ENCODE measurements around the gene CNTNAP5.

The CNTNAP5 gene

GRCh38 chr2:124024561-124025170 lies 421 bp upstream of the CNTNAP5 start:
- TF ChIP-seq, protein P1, sequence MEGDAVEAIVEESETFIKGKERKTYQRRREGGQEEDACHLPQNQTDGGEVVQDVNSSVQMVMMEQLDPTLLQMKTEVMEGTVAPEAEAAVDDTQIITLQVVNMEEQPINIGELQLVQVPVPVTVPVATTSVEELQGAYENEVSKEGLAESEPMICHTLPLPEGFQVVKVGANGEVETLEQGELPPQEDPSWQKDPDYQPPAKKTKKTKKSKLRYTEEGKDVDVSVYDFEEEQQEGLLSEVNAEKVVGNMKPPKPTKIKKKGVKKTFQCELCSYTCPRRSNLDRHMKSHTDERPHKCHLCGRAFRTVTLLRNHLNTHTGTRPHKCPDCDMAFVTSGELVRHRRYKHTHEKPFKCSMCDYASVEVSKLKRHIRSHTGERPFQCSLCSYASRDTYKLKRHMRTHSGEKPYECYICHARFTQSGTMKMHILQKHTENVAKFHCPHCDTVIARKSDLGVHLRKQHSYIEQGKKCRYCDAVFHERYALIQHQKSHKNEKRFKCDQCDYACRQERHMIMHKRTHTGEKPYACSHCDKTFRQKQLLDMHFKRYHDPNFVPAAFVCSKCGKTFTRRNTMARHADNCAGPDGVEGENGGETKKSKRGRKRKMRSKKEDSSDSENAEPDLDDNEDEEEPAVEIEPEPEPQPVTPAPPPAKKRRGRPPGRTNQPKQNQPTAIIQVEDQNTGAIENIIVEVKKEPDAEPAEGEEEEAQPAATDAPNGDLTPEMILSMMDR (conservative IDR thresholded peaks at IDR 0.05; ENCODE audit: low read depth, low read length), result no peak
- DNase-seq (ENCODE audit: low read depth), result no peak
- no peak overlapping the region for H3K4me3 ChIP-seq (ENCODE audit: low read depth, low read length)

DNA sequence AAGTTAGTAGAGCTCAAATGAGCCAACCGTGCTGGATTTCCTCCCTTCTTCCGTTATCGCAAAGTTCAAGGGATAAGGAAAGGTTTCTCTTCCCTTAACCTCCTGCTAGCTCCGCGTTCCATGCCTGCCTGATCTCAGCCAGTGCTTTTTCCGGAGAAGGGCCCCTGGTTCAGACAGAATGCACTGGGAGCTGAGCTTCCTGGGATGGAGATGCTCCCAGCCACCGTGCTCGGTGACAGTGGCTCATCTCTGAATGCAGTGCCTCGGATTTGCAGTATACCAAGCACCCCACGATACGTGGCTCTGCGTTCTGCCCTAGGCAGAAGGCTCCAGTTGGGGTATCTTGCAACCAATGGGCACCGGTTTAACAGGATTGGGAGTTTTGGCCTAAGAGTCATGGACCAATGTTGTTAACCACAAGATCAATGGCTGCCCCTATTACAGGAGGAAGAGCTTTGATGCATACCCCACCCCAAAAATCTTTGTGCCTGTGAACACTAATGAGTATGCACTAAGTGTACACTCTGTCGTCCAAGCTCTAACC lies 876 bp downstream of the CNTNAP5 start:
- H3K4me3 ChIP-seq (ENCODE audit: low read depth, low read length), result no peak overlapping the region
- DNase-seq (ENCODE audit: low read depth), result no peak

DNA sequence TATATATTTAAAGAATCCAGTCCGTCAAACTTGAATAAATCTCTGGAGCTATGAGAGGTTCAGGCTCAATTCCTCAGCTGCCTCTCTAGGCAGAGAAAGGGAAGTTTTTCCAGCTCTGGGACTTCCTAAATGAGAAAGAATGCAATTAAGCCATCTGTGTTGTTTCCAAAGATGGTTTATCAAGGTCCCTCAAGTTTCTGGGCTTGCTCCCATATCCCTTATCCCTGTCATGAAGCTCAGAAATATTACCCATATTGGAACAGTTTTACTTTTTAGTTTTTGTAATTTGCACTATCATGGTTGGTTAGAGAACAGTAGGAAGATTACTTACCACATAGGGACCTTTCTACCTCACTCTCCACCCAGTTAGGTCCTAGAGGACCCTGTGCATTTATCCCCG lies 1.4 kb downstream of the CNTNAP5 start:
- TF ChIP-seq, protein P1 (conservative IDR thresholded peaks at IDR 0.05; ENCODE audit: low read depth, low read length), result no peak
- H3K4me3 ChIP-seq (ENCODE audit: low read depth, low read length), result no peak overlapping the region
- no peak for DNase-seq (ENCODE audit: low read depth)

More for the DNA sequence above, 876 bp downstream of the CNTNAP5 start:
- TF ChIP-seq, protein P1 (conservative IDR thresholded peaks at IDR 0.05; ENCODE audit: low read depth, low read length), result no peak

DNA sequence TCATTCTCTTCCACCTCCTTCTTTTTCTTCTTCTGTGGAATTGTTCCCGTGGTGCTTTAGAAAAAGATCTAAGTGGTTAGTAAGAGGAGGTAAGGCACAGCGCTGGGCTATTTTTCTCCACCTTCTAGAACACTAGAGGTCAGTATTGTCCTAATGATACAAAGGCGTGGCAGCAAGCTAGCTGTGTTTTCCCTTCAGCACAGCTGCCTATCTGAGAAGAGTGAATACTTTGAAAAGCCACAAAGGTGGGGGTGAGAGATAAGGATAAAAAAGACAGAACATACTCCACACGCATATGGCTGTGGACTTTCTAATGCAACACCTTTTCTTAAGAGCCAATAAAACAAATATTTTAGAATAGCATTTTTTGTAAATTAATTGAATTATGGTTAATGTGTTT lies 2.1 kb downstream of the CNTNAP5 start:
- DNase-seq (ENCODE audit: low read depth), result peak; percentile 62
- TF ChIP-seq, protein P1 (conservative IDR thresholded peaks at IDR 0.05; ENCODE audit: low read depth, low read length), result peak; percentile 60
- H3K4me3 ChIP-seq (ENCODE audit: low read depth, low read length), result no peak overlapping the region

- no peak for DNase-seq (ENCODE audit: low read depth)
- no peak overlapping the region for H3K4me3 ChIP-seq (ENCODE audit: low read depth, low read length)
- TF ChIP-seq, protein P1 (conservative IDR thresholded peaks at IDR 0.05; ENCODE audit: low read depth, low read length), result no peak
Measured at GRCh38 chr2:124032799-124033198, 7.7 kb downstream of the CNTNAP5 start.

DNA sequence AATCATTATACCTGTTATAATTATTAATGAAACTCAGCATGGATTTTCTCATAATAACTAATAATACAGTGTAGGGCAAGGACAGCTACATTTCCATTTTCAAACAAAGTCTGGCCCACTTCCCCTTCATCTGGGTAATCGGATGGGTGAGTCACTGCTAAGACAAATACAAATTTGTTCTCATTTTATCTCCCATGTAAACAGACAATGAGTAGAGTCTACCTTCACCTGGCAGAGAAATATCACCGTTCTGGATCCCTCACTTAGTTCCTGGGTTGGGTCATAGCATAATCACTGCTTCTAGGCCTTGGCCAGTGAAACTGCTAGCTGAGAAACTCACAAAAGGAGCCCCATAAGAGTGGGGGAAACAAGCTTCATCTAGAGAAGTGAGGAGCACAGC lies 9.2 kb downstream of the CNTNAP5 start:
- H3K4me3 ChIP-seq (ENCODE audit: low read depth, low read length), result no peak overlapping the region
- TF ChIP-seq, protein P1 (conservative IDR thresholded peaks at IDR 0.05; ENCODE audit: low read depth, low read length), result no peak
- DNase-seq (ENCODE audit: low read depth), result no peak

DNA sequence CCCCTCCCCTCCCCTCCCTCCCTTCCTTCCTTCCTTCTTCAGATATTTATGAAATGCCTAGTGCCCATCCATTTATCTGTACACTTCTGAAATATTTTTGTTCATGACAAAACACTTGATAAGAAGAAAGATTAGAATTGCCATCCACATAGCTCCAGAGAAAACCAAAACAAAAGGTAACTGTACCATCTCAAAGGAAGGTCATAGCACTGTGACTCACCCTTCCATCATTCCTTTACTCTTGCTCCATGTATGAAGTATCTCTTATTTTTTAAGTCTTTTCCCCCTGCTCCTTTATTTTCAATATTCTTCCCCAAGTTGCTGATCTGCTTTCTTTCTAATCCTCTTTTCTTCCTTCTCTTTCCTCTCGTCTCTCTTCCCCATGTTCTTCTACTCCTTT lies 9.9 kb downstream of the CNTNAP5 start:
- no peak overlapping the region for H3K4me3 ChIP-seq (ENCODE audit: low read depth, low read length)
- no peak for DNase-seq (ENCODE audit: low read depth)
- TF ChIP-seq, protein P1 (conservative IDR thresholded peaks at IDR 0.05; ENCODE audit: low read depth, low read length), result no peak
